Fibroblast of peridontal ligament (primary cell): Measurements from ENCODE around the gene NEIL1.
A peak's percentile ranks its signal among the peaks of the same experiment; 100 is the strongest.
"Not testable (repeated sequence)": the region's sequence is repeated elsewhere in the genome, so short reads cannot be mapped to it uniquely, and the experiment has no call there.

Source experiments
- DNase-seq: peaks from one replicate; pipeline ENCODE4 v3.0.0-alpha.2; 2010; ENCODE audit errors: extremely low read depth

Gene NEIL1

GRCh38 chr15:75346796-75347221 is at the start of gene NEIL1:
Gene NEIL1 (plus strand): TSS chr15:75347039. CDS start chr15:75348906, 1,867 bp downstream.
- DNase-seq: no peak

GRCh38 chr15:75298541-75299310 is 48.1 kb upstream of the NEIL1 start:
- not testable (repeated sequence) for DNase-seq

GRCh38 chr15:75299311-75299688 is 47.5 kb upstream of the NEIL1 start:
- DNase-seq: not testable (repeated sequence)

- not testable (repeated sequence) for DNase-seq
Observed at GRCh38 chr15:75300026-75300425, 46.8 kb upstream of the NEIL1 start.

- DNase-seq: no peak
Observed at GRCh38 chr15:75302318-75302717, 44.5 kb upstream of the NEIL1 start.

- not testable (repeated sequence) for DNase-seq
Observed at GRCh38 chr15:75302753-75303152, 44.1 kb upstream of the NEIL1 start.

- DNase-seq: no peak
Observed at GRCh38 chr15:75306188-75306587, 40.7 kb upstream of the NEIL1 start.

GRCh38 chr15:75307778-75308390 is 39.0 kb upstream of the NEIL1 start:
- DNase-seq: no peak

- no peak for DNase-seq
Observed at GRCh38 chr15:75309711-75310110, 37.1 kb upstream of the NEIL1 start.

- DNase-seq: peak; percentile 25
Observed at GRCh38 chr15:75312548-75312947, 34.3 kb upstream of the NEIL1 start.

- DNase-seq: no peak
Observed at GRCh38 chr15:75313116-75313845, 33.6 kb upstream of the NEIL1 start.

- DNase-seq: no peak
Observed at GRCh38 chr15:75314552-75315290, 32.1 kb upstream of the NEIL1 start.

GRCh38 chr15:75319231-75319897 is 27.5 kb upstream of the NEIL1 start:
- DNase-seq: not testable (repeated sequence)

- no peak for DNase-seq
Observed at GRCh38 chr15:75321711-75322110, 25.1 kb upstream of the NEIL1 start.

GRCh38 chr15:75325922-75326321 is 20.9 kb upstream of the NEIL1 start:
- no peak for DNase-seq

- no peak for DNase-seq
Observed at GRCh38 chr15:75327005-75327404, 19.8 kb upstream of the NEIL1 start.

GRCh38 chr15:75327491-75327890 is 19.3 kb upstream of the NEIL1 start:
- DNase-seq: no peak

GRCh38 chr15:75328493-75329314 is 18.1 kb upstream of the NEIL1 start:
- DNase-seq: no peak

- DNase-seq: no peak
Observed at GRCh38 chr15:75329571-75329970, 17.3 kb upstream of the NEIL1 start.

- DNase-seq: not testable (repeated sequence)
Observed at GRCh38 chr15:75332093-75332492, 14.7 kb upstream of the NEIL1 start.
